Measurements from ENCODE around the gene CCDC24. TPM values are rescaled to one million over a fixed set of nuclear protein-coding genes. Genes with fewer than 3 reads are reported as not detected.

CCDC24 gene
- polyA plus RNA-seq, 2 of the 4 experiments (the other 2 are of a cell fraction): 2.0 to 10.2 TPM

DNA sequence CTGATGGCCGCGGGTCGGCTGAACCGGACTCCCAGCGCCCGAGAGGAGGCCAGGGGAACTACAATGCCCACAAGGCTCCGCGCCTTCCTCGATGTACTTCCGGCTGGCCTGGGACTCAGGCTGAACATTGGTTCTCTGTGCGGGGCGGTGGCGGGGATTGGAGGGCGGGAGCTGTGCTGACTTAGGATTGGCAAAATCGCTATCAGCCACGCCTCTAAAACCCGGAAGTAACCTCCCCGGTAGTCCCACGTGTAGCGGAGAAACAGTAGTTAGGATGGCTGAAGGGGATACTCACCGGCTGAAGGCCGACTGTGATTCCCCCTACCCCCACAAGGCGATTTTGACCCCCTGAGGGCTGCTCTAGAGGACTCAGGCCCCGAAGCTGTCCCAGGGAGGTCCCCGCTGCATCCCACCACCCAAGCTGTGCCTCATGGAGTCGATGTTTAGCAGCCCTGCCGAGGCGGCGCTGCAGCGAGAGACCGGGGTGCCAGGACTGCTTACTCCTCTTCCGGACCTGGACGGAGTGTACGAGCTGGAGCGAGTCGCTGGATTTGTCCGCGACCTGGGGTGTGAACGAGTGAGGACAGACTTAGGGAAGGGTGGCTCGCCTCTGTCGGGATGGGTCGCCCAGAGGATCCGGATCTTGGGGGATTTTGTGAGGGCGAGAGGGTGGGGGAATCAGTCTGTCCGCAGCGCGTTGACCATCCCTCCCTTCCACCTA is 21.5 kb upstream of the CCDC24 start, which contains the start of gene DPH2:
Gene DPH2, plus strand, starts transcription at position 265 of the 721 bp plus-strand sequence. Its CDS starts 166 bp downstream, at position 431.
- peak within 1 kb of the TSS; percentile 80 to 92 for H3K27ac ChIP-seq
- peaks cover 11% of the 10 kb centered on the region; the same call in 1 of the 3 replicates for H3K4me1 ChIP-seq
- ATAC-seq (peak; percentile 90 to 96), DNase-seq (ENCODE audit: low read depth in 1 of 2, low spot score in 1 of 2) (peak; percentile 95 to 98), FAIRE-seq (no peak)
- peak within 1 kb of the TSS; percentile 85 for H3K4me3 ChIP-seq
- ChIA-PET POLR2A (interaction anchor here (0.7 kb wide), 1 partner anchor 16 kb away, joined by 3 read pairs; no protein-coding TSS in a partner anchor), CTCF (interaction anchor here (0.9 to 1.6 kb wide), 4 partner anchors 9 to 66 kb away, joined by 3 to 5 read pairs (median 4); no protein-coding TSS in a partner anchor)
- H3K9me3 ChIP-seq: no peaks in the 10 kb centered on the region
- 2% methylated on average over 32 of the region's 47 CpGs for WGBS (ENCODE audit: missing lambda C conversion rate)
- H3K4me2 ChIP-seq: peak within 1 kb of the TSS; percentile 97
- TF ChIP-seq, protein P1, sequence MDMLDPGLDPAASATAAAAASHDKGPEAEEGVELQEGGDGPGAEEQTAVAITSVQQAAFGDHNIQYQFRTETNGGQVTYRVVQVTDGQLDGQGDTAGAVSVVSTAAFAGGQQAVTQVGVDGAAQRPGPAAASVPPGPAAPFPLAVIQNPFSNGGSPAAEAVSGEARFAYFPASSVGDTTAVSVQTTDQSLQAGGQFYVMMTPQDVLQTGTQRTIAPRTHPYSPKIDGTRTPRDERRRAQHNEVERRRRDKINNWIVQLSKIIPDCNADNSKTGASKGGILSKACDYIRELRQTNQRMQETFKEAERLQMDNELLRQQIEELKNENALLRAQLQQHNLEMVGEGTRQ (IDR thresholded peaks at IDR 0.05): peak; percentile 59; the same call in 1 of the 2 replicates
- TF ChIP-seq JUN (IDR thresholded peaks at IDR 0.05) (peak in 1 of 2 experiments; percentile 54; a peak in 1 of 5 replicates), POLR2A (IDR thresholded peaks at IDR 0.05; ENCODE audit: low read length) (peak; percentile 27; the same call in 1 of the 2 replicates), ATOH8 (CRISPR knock-in tag; IDR thresholded peaks at IDR 0.05; ENCODE audit: low read depth) (no peak), MYC (IDR thresholded peaks at IDR 0.05; ENCODE audit: borderline replicate concordance, low read length) (peak; percentile 77; the same call in 1 of the 2 replicates)
- TF ChIP-seq, protein P2, sequence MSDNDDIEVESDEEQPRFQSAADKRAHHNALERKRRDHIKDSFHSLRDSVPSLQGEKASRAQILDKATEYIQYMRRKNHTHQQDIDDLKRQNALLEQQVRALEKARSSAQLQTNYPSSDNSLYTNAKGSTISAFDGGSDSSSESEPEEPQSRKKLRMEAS (IDR thresholded peaks at IDR 0.05): peak; percentile 95

DNA sequence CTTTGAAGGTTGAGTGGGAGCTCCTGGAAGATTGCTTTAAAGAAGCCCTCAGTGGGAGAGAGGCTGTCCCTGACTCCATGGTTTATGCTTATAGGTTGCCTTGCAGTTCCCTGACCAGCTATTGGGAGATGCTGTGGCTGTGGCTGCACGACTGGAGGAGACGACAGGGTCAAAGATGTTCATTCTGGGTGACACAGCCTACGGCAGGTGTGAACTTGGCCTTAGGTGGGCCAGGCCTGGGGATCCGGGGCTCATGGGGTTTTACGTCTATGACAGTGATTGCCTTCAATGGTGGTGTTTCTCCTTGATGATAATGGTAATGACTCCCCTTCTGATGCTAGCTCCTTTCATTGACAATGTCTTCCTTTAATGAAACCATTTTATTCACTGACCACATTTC is 20.9 kb upstream of the CCDC24 start:
- H3K4me2 ChIP-seq: peak overlapping the region; percentile 97
- no peak for FAIRE-seq
- no peak for TF ChIP-seq HOXB13 (CRISPR knock-in tag; IDR thresholded peaks at IDR 0.05; ENCODE audit: low read depth)
- no peak for TF ChIP-seq BHLHE40 (IDR thresholded peaks at IDR 0.05; ENCODE audit: low read depth, low read length)
- TF ChIP-seq HEYL (CRISPR knock-in tag; IDR thresholded peaks at IDR 0.05): no peak
- TF ChIP-seq MYC (IDR thresholded peaks at IDR 0.05; ENCODE audit: borderline replicate concordance, low read length): no peak
- no peak for TF ChIP-seq FOSL2 (IDR thresholded peaks at IDR 0.05)
- TF ChIP-seq FOSL2 (CRISPR knock-in tag; IDR thresholded peaks at IDR 0.05): no peak
- ChIA-PET POLR2A (no interaction called here), CTCF (interaction anchor here (0.9 to 1.6 kb wide), 4 partner anchors 10 to 66 kb away, joined by 3 to 5 read pairs (median 4); no protein-coding TSS in a partner anchor)
- H3K4me3 ChIP-seq: peak overlapping the region; percentile 85
- H3K27ac ChIP-seq: peak overlapping the region; percentile 80 to 92
- peaks cover 11% of the 10 kb centered on the region; the same call in 1 of the 3 replicates for H3K4me1 ChIP-seq
- no peak for DNase-seq (ENCODE audit: low read depth in 1 of 2, low spot score in 1 of 2)
- H3K9me3 ChIP-seq: no peaks in the 10 kb centered on the region
- 44% methylated on average over 5 of the region's 5 CpGs for WGBS (ENCODE audit: missing lambda C conversion rate)
- no peak for ATAC-seq

DNA sequence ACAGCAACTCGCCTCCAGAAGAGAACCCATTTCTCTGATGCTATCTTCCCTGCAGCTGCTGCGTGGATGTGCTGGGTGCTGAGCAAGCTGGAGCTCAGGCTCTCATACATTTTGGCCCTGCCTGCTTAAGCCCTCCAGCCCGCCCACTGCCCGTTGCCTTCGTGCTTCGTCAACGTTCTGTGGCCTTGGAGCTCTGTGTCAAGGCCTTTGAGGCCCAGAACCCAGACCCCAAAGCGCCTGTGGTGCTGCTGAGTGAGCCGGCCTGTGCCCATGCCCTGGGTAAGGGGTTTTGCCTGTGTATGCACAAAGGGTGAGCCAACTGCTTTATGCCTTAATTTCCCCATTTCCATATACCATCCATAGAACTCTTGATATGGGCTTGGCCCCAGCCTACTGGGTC is 20.5 kb upstream of the CCDC24 start:
- WGBS (ENCODE audit: missing lambda C conversion rate): 91% methylated on average over 9 of the region's 9 CpGs
- ATAC-seq: no peak
- DNase-seq (ENCODE audit: low read depth in 1 of 2, low spot score in 1 of 2): no peak
- CTCF ChIA-PET: interaction anchor here (0.9 to 1.6 kb wide), 4 partner anchors 34 to 208 kb away, joined by 4 to 5 read pairs (median 4); no protein-coding TSS in a partner anchor
- Histone ChIP-seq H3K27ac (peak overlapping the region in 1 of 2 experiments; percentile 80; a peak in 2 of 6 replicates), H3K9me3 (no peaks in the 10 kb centered on the region), H3K4me1 (peaks cover 15% of the 10 kb centered on the region; the same call in 2 of the 3 replicates), H3K4me2 (peak overlapping the region; percentile 97), H3K4me3 (peak overlapping the region; percentile 85)
- no peak for FAIRE-seq
- TF ChIP-seq, protein P2 (IDR thresholded peaks at IDR 0.05): no peak
- no peak for TF ChIP-seq ATOH8 (CRISPR knock-in tag; IDR thresholded peaks at IDR 0.05; ENCODE audit: low read depth)
- TF ChIP-seq CHD4 (IDR thresholded peaks at IDR 0.05; ENCODE audit: borderline replicate concordance): no peak
- TF ChIP-seq PHF8 (IDR thresholded peaks at IDR 0.05; ENCODE audit: borderline replicate concordance, low read depth): no peak
- TF ChIP-seq HES2 (IDR thresholded peaks at IDR 0.05): no peak
- TF ChIP-seq GATA3 (IDR thresholded peaks at IDR 0.05; ENCODE audit: borderline replicate concordance): no peak
- TF ChIP-seq RNF2 (IDR thresholded peaks at IDR 0.05; ENCODE audit: borderline replicate concordance, low read depth): no peak
- TF ChIP-seq ESRRA (IDR thresholded peaks at IDR 0.05; ENCODE audit: borderline replicate concordance, low read length): no peak
- no peak for TF ChIP-seq HEYL (CRISPR knock-in tag; IDR thresholded peaks at IDR 0.05)
- TF ChIP-seq, protein P3, sequence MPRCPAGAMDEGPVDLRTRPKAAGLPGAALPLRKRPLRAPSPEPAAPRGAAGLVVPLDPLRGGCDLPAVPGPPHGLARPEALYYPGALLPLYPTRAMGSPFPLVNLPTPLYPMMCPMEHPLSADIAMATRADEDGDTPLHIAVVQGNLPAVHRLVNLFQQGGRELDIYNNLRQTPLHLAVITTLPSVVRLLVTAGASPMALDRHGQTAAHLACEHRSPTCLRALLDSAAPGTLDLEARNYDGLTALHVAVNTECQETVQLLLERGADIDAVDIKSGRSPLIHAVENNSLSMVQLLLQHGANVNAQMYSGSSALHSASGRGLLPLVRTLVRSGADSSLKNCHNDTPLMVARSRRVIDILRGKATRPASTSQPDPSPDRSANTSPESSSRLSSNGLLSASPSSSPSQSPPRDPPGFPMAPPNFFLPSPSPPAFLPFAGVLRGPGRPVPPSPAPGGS (IDR thresholded peaks at IDR 0.05): no peak
- POLR2A ChIA-PET: no interaction called here
